Measurements from ENCODE around the gene GTF3C2. TPM values are rescaled to one million over a fixed set of nuclear protein-coding genes. Genes with fewer than 3 reads are reported as not detected.

GTF3C2 gene
- total and polyA plus RNA-seq, 11 donors, result 17.8 to 42.6 (median 24.1) TPM

DNA sequence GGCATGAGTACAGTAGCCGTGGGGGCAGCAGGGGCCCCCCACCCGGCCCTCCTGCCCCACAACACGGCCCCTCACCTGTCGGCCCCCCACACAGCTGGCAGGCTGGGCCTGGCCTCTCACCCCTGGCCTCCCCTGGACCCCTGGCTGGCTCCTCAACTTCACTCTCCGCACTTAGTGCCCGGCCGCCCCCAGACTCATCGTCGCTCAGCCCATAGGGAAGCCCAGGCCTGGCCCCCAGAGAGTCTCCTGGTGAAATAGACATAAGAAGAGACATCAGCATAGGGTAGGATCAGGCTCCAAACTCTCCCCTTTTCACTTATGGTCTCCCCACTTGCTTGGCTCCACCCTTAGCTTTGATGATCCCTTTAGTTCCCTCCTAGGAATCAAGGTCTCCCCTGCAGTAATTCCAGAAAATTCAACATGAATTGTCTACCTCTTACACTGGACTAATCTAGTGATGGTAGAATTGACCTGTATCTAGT is 22.3 kb upstream of the GTF3C2 start:
- no peaks in the 10 kb centered on the region for H3K9me3 ChIP-seq
- H3K27me3 ChIP-seq, result no peaks in the 10 kb centered on the region
- peaks cover 3 to 77% (median 68%) of the 10 kb centered on the region in 9 donors for H3K36me3 ChIP-seq
- H3K4me1 ChIP-seq, result peaks cover 0 to 36% (median 16%) of the 10 kb centered on the region in 12 donors
- TF ChIP-seq, protein P1, sequence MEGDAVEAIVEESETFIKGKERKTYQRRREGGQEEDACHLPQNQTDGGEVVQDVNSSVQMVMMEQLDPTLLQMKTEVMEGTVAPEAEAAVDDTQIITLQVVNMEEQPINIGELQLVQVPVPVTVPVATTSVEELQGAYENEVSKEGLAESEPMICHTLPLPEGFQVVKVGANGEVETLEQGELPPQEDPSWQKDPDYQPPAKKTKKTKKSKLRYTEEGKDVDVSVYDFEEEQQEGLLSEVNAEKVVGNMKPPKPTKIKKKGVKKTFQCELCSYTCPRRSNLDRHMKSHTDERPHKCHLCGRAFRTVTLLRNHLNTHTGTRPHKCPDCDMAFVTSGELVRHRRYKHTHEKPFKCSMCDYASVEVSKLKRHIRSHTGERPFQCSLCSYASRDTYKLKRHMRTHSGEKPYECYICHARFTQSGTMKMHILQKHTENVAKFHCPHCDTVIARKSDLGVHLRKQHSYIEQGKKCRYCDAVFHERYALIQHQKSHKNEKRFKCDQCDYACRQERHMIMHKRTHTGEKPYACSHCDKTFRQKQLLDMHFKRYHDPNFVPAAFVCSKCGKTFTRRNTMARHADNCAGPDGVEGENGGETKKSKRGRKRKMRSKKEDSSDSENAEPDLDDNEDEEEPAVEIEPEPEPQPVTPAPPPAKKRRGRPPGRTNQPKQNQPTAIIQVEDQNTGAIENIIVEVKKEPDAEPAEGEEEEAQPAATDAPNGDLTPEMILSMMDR (IDR thresholded peaks at IDR 0.05), result no peak
- no peak for TF ChIP-seq POLR2A (IDR thresholded peaks at IDR 0.05)
- no peak overlapping the region for H3K4me3 ChIP-seq
- ATAC-seq (no peak), DNase-seq (no peak)
- H3K27ac ChIP-seq, result peak overlapping the region in 1 of 12 donors; percentile 90
- intact Hi-C loops (cut with DNase I), result no loop called here
- WGBS, 4 donors, result 86 to 93% (median 90%) methylated on average over 5 to 9 of the region's 9 CpGs

DNA sequence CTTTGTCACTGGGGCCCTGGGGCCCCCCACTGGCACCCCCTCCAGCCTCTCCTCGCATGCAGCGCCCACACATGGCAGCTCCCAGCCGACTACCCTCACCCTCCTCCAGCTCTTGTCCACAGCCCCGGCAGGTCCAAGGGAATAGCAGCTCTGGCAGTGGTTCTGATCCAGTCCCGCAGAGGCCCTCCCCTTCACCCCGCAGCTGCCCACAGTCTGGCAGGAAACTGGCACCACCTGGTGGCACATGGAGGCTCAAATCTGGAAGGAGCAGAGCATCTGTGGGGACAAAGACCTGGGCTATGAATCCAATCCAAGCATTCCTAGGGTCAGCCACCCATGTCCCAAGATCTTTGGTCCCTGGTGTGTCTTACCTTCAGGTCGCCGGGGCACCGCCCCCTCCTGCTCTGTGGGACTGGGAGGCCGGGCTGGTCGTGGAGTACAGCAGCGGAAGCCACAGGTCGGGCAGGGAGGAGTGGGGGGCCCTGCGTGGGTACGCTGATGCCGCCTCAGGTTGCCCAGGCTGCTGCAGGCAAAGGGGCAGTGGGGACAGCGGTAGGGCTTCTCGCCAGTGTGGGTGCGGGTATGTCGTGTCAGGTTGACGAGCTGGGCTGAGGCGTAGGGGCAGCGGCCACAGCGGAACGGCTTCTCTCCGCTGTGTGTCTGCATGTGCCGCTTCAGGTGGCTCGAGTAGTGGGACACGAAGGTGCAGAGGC is 21.7 kb upstream of the GTF3C2 start:
- no peak for ATAC-seq
- WGBS, 4 donors, result 78 to 81% (median 79%) methylated on average over 21 to 29 of the region's 29 CpGs
- Histone ChIP-seq H3K27me3 (no peaks in the 10 kb centered on the region), H3K9me3 (no peaks in the 10 kb centered on the region), H3K27ac (no peak overlapping the region), H3K36me3 (peaks cover 3 to 77% (median 68%) of the 10 kb centered on the region in 9 donors), H3K4me3 (no peak overlapping the region), H3K4me1 (peaks cover 0 to 36% (median 16%) of the 10 kb centered on the region in 12 donors)
- peak in 2 of 5 donors; percentile 20 to 38 for DNase-seq
- intact Hi-C loops (cut with DNase I), result no loop called here
- no peak for TF ChIP-seq POLR2A (IDR thresholded peaks at IDR 0.05)
- TF ChIP-seq, protein P1 (IDR thresholded peaks at IDR 0.05), result peak in 2 of 12 donors; percentile 28 to 32

DNA sequence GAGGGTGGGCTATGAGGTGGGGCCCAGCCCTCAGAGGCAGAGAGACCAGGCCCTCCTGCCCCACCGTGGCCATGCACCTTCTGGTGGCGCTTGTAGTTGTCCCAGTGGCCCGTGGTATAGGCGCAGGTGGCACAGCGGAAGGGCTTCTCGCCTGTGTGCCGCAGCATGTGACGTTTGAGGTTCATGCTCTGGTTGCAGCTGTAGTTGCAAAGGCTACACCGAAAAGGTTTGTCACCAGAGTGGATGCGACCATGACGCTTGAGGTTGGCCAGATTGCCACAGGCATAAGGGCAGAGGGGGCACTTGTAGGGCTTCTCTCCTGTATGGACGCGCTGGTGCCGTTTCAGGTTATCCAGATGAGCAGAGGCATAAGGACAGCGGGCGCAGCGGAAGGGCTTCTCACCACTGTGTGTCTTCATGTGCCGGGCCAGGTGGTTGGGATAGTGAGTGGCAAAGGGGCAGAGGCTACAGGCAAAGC is 21.1 kb upstream of the GTF3C2 start:
- Histone ChIP-seq H3K36me3 (peaks cover 3 to 77% (median 68%) of the 10 kb centered on the region in 9 donors), H3K27me3 (no peaks in the 10 kb centered on the region), H3K27ac (no peak overlapping the region), H3K9me3 (no peaks in the 10 kb centered on the region), H3K4me3 (no peak overlapping the region), H3K4me1 (peaks cover 0 to 40% (median 19%) of the 10 kb centered on the region in 12 donors)
- DNase-seq (peak in 1 of 5 donors; percentile 16), ATAC-seq (no peak)
- intact Hi-C loops (cut with DNase I), result no loop called here
- WGBS, 4 donors, result 90 to 93% (median 91%) methylated on average over 16 to 18 of the region's 18 CpGs
- no peak for TF ChIP-seq POLR2A (IDR thresholded peaks at IDR 0.05)

DNA sequence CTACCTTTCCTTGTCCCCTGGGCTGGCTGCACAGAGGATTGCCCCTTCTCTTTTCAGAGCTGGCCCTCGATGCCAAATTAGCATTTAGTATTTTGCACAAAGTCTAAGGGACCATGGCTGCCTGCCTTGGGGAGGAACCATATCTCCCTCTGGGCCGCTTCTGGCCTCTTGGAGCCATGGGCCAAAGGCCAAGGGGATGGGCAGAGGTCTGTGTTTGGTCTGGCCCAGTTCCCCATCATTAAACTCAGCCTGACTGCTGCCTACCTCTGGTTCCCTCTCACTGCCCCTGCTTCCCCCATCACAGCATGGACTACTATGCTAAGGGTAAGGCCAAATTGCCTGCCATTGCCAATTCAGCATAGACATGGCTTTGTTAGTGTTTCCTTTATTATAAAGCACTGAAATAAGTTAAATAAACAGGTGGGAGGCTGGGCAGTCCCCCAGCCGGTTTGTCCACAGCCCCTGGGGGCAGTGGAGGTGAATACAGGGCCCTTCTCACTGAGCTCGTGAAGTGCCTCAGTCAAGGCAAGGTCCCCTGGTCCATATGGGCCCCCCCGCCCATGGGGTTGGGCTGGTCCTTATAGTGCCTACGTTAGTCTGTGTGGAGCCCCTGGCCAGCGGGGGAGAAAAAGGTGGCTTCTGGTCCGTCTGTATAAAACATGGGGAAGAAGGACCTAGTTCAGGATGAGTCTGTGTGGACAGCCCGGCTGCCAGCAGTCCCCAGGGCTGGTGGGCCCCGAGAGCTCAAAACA is 20.5 kb upstream of the GTF3C2 start:
- H3K36me3 ChIP-seq, result peaks cover 3 to 75% (median 67%) of the 10 kb centered on the region in 9 donors
- no peak for ATAC-seq
- no peaks in the 10 kb centered on the region for H3K27me3 ChIP-seq
- DNase-seq, result no peak
- intact Hi-C loops (cut with DNase I), result no loop called here
- H3K4me3 ChIP-seq, result no peak overlapping the region
- no peak overlapping the region for H3K27ac ChIP-seq
- 61 to 76% (median 69%) methylated on average over 8 to 10 of the region's 10 CpGs for WGBS, 4 donors
- no peak for TF ChIP-seq POLR2A (IDR thresholded peaks at IDR 0.05)
- TF ChIP-seq, protein P1 (IDR thresholded peaks at IDR 0.05), result no peak
- no peaks in the 10 kb centered on the region for H3K9me3 ChIP-seq
- H3K4me1 ChIP-seq, result peaks cover 0 to 47% (median 25%) of the 10 kb centered on the region in 12 donors

All from heart left ventricle (tissue), 16 donors.